Neutrophil (primary cell): Measurements from ENCODE around the gene PBX2.
A peak's percentile ranks its signal among the peaks of the same experiment; 100 is the strongest.

Source experiments
- H3K27ac ChIP-seq: fragments of 200-600 bp; sonication (generic); 2 replicates; pipeline ENCODE4 v1.5.1; 2016; ENCODE audit warnings: mild to moderate bottlenecking, moderate library complexity
- H3K27me3 ChIP-seq: fragments of 200-600 bp; sonication (generic); 2 replicates; pipeline ENCODE4 v1.6.0; 2016; ENCODE audit warnings: mild to moderate bottlenecking
- H3K36me3 ChIP-seq: fragments of 200-600 bp; sonication (generic); 2 replicates; pipeline ENCODE4 v1.5.1; 2017
- H3K4me1 ChIP-seq, 2 experiments: fragments of 200-600 bp in 1 of 2; sonication (generic) in 1 of 2; 1 replicate in 1 of 2; 2 replicates in 1 of 2; pipeline versions ENCODE4 v1.5.1 to v1.6.1; 2013 to 2016; ENCODE audit warnings: low read depth in 1 of 2, low read length in 1 of 2, mild to moderate bottlenecking in 1 of 2, moderate library complexity in 1 of 2; ENCODE audit not compliant: control insufficient read depth in 1 of 2, insufficient read depth in 1 of 2
- H3K4me3 ChIP-seq, 2 experiments: fragments of 200-600 bp in 1 of 2; sonication (generic) in 1 of 2; 1 replicate in 1 of 2; 2 replicates in 1 of 2; pipeline ENCODE4 v1.5.1; 2013 to 2016; ENCODE audit warnings: low read depth in 1 of 2, low read length in 1 of 2, mild to moderate bottlenecking in 1 of 2, moderate library complexity in 1 of 2
- H3K9me3 ChIP-seq: fragments of 200-600 bp; sonication (generic); 2 replicates; pipeline ENCODE4 v1.5.1; 2016
- CTCF ChIP-seq: fragments of 200-600 bp; sonication (generic); IDR thresholded peaks from 2 replicates; pipeline ENCODE4 v1.5.1; 2016; ENCODE audit warnings: antibody characterized with exemption

The PBX2 gene

GRCh38 chr6:32182555-32182981, 7.4 kb downstream of the PBX2 start:
- H3K4me3 ChIP-seq = no peak overlapping the region

GRCh38 chr6:32181915-32182529, 8.0 kb downstream of the PBX2 start:
- no peak for TF ChIP-seq CTCF
- no peaks in the 10 kb centered on the region for H3K9me3 ChIP-seq
- no peak overlapping the region for H3K4me3 ChIP-seq
- H3K27ac ChIP-seq = peak overlapping the region; percentile 97
- peaks cover 57% of the 10 kb centered on the region for H3K36me3 ChIP-seq
- H3K27me3 ChIP-seq = no peaks in the 10 kb centered on the region
- H3K4me1 ChIP-seq = peaks cover 32 to 45% of the 10 kb centered on the region in 2 experiments

More at GRCh38 chr6:32182555-32182981, 7.4 kb downstream of the PBX2 start:
- Histone ChIP-seq H3K27ac (peak overlapping the region; percentile 97), H3K9me3 (no peaks in the 10 kb centered on the region), H3K27me3 (no peaks in the 10 kb centered on the region), H3K4me1 (peaks cover 32 to 45% of the 10 kb centered on the region in 2 experiments), H3K36me3 (peaks cover 62% of the 10 kb centered on the region)
- TF ChIP-seq CTCF = no peak

GRCh38 chr6:32181148-32181702, 8.8 kb downstream of the PBX2 start:
- peak overlapping the region; percentile 97 for H3K27ac ChIP-seq
- no peak for TF ChIP-seq CTCF

DNA sequence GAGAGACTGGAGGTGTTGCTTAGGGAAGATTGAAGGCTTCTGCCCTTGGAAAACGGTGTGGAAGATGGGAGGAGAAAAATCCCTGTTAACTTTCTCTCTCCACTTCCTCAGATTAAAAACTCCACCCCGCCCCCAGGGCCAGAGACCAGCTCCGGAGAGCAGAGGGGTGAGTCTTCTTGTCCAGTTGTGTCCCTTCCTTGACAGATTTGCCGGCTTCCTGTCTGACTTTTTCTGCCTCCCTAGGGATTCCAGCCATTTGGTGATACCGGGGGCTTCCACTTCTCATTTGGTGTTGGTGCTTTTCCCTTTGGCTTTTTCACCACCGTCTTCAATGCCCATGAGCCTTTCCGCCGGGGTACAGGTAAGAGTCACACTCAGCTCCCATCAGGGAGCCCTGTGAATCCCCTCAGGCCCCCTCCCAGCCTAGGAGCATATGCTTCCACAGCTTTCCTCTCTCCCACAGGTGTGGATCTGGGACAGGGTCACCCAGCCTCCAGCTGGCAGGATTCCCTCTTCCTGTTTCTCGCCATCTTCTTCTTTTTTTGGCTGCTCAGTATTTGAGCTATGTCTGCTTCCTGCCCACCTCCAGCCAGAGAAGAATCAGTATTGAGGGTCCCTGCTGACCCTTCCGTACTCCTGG, 10.1 kb downstream of the PBX2 start:
- TF ChIP-seq CTCF = no peak
- H3K9me3 ChIP-seq = no peaks in the 10 kb centered on the region

More at GRCh38 chr6:32181148-32181702, 8.8 kb downstream of the PBX2 start:
- no peaks in the 10 kb centered on the region for H3K27me3 ChIP-seq
- H3K9me3 ChIP-seq = no peaks in the 10 kb centered on the region
- H3K4me1 ChIP-seq = peaks cover 32 to 46% of the 10 kb centered on the region in 2 experiments
- peaks cover 49% of the 10 kb centered on the region for H3K36me3 ChIP-seq
- H3K4me3 ChIP-seq = no peak overlapping the region

DNA sequence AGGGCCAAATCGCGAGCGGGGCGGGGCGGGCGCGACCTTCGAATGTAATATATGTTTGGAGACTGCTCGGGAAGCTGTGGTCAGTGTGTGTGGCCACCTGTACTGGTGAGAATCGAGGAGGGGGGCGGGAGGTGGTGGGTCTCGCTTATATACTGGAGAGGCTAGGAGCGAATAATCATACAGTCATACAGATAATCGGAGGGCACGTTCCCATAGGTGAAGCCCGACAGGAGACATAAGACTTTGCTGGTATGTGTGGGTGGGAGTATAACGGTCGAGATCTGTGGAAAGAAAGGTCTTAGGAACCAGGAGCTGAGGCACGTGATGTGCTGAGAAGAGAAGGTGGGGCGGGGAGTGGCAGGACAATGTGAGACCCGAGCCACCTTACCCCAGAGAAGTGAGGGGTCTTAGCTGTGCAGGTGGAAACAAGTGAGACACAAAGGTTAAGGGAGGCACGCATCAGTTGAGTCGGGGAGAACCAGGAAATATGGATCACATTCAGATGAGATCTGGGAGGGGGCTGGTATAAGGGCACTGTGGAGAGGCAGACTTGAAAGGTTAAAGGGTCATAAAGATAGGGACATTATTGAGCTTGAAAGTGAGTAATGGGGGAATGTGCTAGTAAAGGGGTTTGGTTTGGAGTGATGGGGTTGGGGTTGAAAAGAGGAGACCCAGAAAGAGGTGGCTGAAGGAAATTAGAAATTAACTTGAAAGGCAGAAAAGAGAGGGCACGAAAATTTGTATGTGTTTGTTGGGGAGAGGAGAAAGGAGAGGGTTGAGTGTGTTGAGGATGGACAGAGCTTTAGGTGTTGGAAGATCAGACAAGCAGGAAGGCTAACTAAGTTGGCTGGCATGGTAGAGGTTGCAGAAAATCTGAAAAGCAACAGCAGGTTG, 11.2 kb downstream of the PBX2 start:
- peaks cover 40 to 49% of the 10 kb centered on the region in 2 experiments for H3K4me1 ChIP-seq

More for the DNA sequence above, 10.1 kb downstream of the PBX2 start:
- Histone ChIP-seq H3K27ac (peak overlapping the region; percentile 97), H3K36me3 (peaks cover 41% of the 10 kb centered on the region), H3K27me3 (no peaks in the 10 kb centered on the region), H3K4me1 (peaks cover 38 to 53% of the 10 kb centered on the region in 2 experiments), H3K4me3 (no peak overlapping the region)

More for the DNA sequence above, 11.2 kb downstream of the PBX2 start:
- Histone ChIP-seq H3K4me3 (peak overlapping the region; percentile 75 to 92), H3K27me3 (no peaks in the 10 kb centered on the region), H3K27ac (peak overlapping the region; percentile 97), H3K9me3 (no peaks in the 10 kb centered on the region), H3K36me3 (peaks cover 36% of the 10 kb centered on the region)
- no peak for TF ChIP-seq CTCF
